Endometrial microvascular endothelial cells (primary cell): ENCODE measurements around the gene SIPA1L3. TPM values are rescaled to one million over a fixed set of nuclear protein-coding genes. Genes with fewer than 3 reads are reported as not detected.

Source experiments
- in situ Hi-C: cut with HindIII; loops from 2 replicates; pipeline ENCODE4 v1.10.0; 2017; ENCODE audit warnings: low sequenced_read_pairs, low pct_unique_long_range_greater_than_20kb; ENCODE audit errors: inconsistent ontology term
- total RNA-seq: library from RNA; depleted of rRNA; stranded (reverse); fragments of >200 nt; gene quantifications from one replicate; pipeline ENCODE4 v1.2.3, GENCODE V29; 2015; ENCODE audit errors: inconsistent ontology term

Gene SIPA1L3
- total RNA-seq, 1 donor from 2014 or later, result 31.5 TPM

- in situ Hi-C loops, result loop anchor here (25.0 kb wide), 1 partner anchor 182 kb away; no protein-coding TSS in a partner anchor
These were observed 236.8 kb downstream of the SIPA1L3 start for GRCh38 chr19:38143847-38144246.

- in situ Hi-C loops, result loop anchor here (25.0 kb wide), 1 partner anchor 182 kb away; no protein-coding TSS in a partner anchor
These were observed 237.7 kb downstream of the SIPA1L3 start for GRCh38 chr19:38144667-38145066.

GRCh38 chr19:38145623-38146022 lies 238.6 kb downstream of the SIPA1L3 start:
- in situ Hi-C loops, result loop anchor here (25.0 kb wide), 1 partner anchor 183 kb away; no protein-coding TSS in a partner anchor

GRCh38 chr19:38148337-38148736 lies 241.3 kb downstream of the SIPA1L3 start:
- in situ Hi-C loops, result loop anchor here (25.0 kb wide), 1 partner anchor 186 kb away; no protein-coding TSS in a partner anchor

GRCh38 chr19:38149661-38150061 lies 242.7 kb downstream of the SIPA1L3 start:
- in situ Hi-C loops, result loop anchor here (25.0 kb wide), 1 partner anchor 187 kb away; no protein-coding TSS in a partner anchor

- in situ Hi-C loops, result no loop called here
These were observed 244.2 kb downstream of the SIPA1L3 start for GRCh38 chr19:38151242-38151641.

GRCh38 chr19:38152461-38153379 lies 245.7 kb downstream of the SIPA1L3 start:
- in situ Hi-C loops, result no loop called here

GRCh38 chr19:38155453-38155852 lies 248.4 kb downstream of the SIPA1L3 start:
- in situ Hi-C loops, result no loop called here

- in situ Hi-C loops, result no loop called here
These were observed 251.7 kb downstream of the SIPA1L3 start for GRCh38 chr19:38158730-38159129.

- in situ Hi-C loops, result no loop called here
These were observed 255.1 kb downstream of the SIPA1L3 start for GRCh38 chr19:38162094-38162493.

GRCh38 chr19:38162632-38163031 lies 255.6 kb downstream of the SIPA1L3 start:
- in situ Hi-C loops, result no loop called here

- in situ Hi-C loops, result no loop called here
These were observed 256.6 kb downstream of the SIPA1L3 start for GRCh38 chr19:38163419-38164290.

GRCh38 chr19:38164526-38164925 lies 257.5 kb downstream of the SIPA1L3 start:
- in situ Hi-C loops, result no loop called here

- in situ Hi-C loops, result no loop called here
These were observed 258.3 kb downstream of the SIPA1L3 start for GRCh38 chr19:38165335-38165734.

GRCh38 chr19:38168637-38169036 lies 261.6 kb downstream of the SIPA1L3 start:
- in situ Hi-C loops, result no loop called here

GRCh38 chr19:38170334-38170733 lies 263.3 kb downstream of the SIPA1L3 start:
- in situ Hi-C loops, result no loop called here

GRCh38 chr19:38172001-38172400 lies 265.0 kb downstream of the SIPA1L3 start:
- in situ Hi-C loops, result no loop called here

- in situ Hi-C loops, result no loop called here
These were observed 266.5 kb downstream of the SIPA1L3 start for GRCh38 chr19:38173291-38174041.

GRCh38 chr19:38175422-38175821 lies 268.4 kb downstream of the SIPA1L3 start:
- in situ Hi-C loops, result no loop called here
